ENCODE data around the gene FLNB.

Gene FLNB

DNA sequence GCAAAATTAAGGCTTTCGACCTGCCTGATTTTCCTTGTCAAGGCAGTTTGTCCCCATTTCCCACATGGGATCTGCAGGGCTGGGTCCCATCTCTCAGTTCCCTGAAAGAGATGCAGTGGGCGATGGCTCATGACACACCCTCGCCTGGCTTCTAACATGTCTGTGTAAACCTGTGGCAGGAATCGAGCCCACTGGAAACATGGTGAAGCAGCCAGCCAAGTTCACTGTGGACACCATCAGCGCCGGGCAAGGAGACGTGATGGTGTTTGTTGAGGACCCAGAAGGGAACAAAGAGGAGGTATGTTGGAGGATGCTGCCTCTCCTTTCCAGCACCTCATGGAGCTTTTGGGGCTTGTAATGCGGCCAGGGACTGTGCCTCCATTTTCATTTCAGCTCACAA, 86.4 kb downstream of the FLNB start:
- H3K9me3 ChIP-seq (ENCODE audit: low read length) = no peaks in the 10 kb centered on the region
- no peaks in the 10 kb centered on the region for H3K27me3 ChIP-seq (ENCODE audit: control insufficient read depth in 1 of 2, insufficient read depth in 2 of 2, low read length in 2 of 2)
- H3K4me1 ChIP-seq (ENCODE audit: insufficient read depth, low read length) = peaks cover 3% of the 10 kb centered on the region
- H3K4me3 ChIP-seq (ENCODE audit: low read depth in 1 of 2, low read length in 2 of 2) = no peak overlapping the region
- no peak overlapping the region for H3K9ac ChIP-seq (ENCODE audit: low read length)
- H3K27ac ChIP-seq (ENCODE audit: low read depth, low read length) = no peak overlapping the region
- H3K36me3 ChIP-seq (ENCODE audit: insufficient read depth, low read length) = peaks cover 49% of the 10 kb centered on the region

DNA sequence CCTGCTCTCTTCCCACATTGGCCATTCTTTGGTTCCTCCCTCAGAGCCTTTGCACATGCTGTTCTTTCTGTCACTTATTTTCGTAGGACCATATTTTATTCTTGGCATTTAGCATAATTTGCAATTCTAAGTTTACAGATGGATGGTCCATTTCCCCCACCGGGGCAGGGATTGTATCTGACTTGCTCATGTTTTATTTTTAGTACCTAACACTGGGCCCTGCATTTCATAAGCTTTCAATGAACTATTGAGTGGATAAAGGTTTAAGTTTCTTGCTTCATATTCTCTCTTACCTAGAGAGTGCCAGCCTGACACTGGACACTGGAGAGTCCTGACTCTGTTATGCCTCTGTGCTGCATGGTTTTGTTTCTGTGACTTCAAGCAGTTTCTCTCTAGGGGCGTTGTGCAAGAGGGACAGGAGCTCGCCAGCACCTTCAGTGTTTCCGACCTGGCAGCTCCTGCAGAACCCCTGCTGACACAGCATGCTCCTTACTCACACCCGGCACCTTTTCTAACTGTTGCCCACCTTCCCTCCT, 87.4 kb downstream of the FLNB start:
- Histone ChIP-seq H3K9ac (ENCODE audit: low read length) (no peak overlapping the region), H3K4me3 (ENCODE audit: low read depth in 1 of 2, low read length in 2 of 2) (no peak overlapping the region), H3K27me3 (ENCODE audit: control insufficient read depth in 1 of 2, insufficient read depth in 2 of 2, low read length in 2 of 2) (no peaks in the 10 kb centered on the region), H3K4me1 (ENCODE audit: insufficient read depth, low read length) (peaks cover 3% of the 10 kb centered on the region), H3K27ac (ENCODE audit: low read depth, low read length) (no peak overlapping the region), H3K9me3 (ENCODE audit: low read length) (no peaks in the 10 kb centered on the region), H3K36me3 (ENCODE audit: insufficient read depth, low read length) (peaks cover 53% of the 10 kb centered on the region)

DNA sequence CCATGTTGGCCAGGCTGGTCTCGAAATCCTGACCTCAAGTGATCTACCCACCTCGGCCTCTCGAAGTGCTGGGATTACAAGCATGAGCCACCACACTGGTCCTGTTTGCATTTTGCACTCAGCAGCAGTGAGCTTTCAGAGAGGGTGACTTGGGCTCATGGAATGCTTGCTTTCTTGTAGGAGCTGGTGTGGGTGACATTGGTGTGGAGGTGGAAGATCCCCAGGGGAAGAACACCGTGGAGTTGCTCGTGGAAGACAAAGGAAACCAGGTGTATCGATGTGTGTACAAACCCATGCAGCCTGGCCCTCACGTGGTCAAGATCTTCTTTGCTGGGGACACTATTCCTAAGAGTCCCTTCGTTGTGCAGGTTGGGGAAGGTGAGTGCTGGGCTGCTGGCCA, 90.3 kb downstream of the FLNB start:
- Histone ChIP-seq H3K27me3 (ENCODE audit: control insufficient read depth in 1 of 2, insufficient read depth in 2 of 2, low read length in 2 of 2) (no peaks in the 10 kb centered on the region), H3K9ac (ENCODE audit: low read length) (no peak overlapping the region), H3K9me3 (ENCODE audit: low read length) (no peaks in the 10 kb centered on the region), H3K4me3 (ENCODE audit: low read depth in 1 of 2, low read length in 2 of 2) (no peak overlapping the region), H3K4me1 (ENCODE audit: insufficient read depth, low read length) (peaks cover 31% of the 10 kb centered on the region), H3K36me3 (ENCODE audit: insufficient read depth, low read length) (peaks cover 73% of the 10 kb centered on the region), H3K27ac (ENCODE audit: low read depth, low read length) (no peak overlapping the region)

DNA sequence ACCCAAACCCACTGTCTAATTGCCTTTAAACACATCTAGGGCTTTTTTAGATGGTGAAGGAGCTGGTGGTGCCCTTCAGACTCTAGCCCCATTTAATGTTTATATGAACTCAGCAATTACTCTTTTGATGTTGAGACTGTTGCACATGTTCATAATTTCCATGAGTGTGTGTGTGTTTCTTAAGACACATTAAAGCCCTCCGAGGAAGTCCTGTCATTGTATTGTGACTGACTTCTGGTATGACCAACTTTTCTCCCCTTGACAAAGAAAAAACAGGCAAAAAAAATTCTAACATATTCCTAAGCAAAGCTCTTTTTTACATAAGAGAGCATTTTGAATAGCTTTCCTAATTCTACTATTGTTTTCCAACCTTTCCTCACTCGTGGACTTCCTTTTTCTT, 91.6 kb downstream of the FLNB start:
- no peak overlapping the region for H3K9ac ChIP-seq (ENCODE audit: low read length)
- no peak overlapping the region for H3K4me3 ChIP-seq (ENCODE audit: low read depth in 1 of 2, low read length in 2 of 2)
- H3K4me1 ChIP-seq (ENCODE audit: insufficient read depth, low read length) = peaks cover 44% of the 10 kb centered on the region
- no peak overlapping the region for H3K27ac ChIP-seq (ENCODE audit: low read depth, low read length)
- no peaks in the 10 kb centered on the region for H3K27me3 ChIP-seq (ENCODE audit: control insufficient read depth in 1 of 2, insufficient read depth in 2 of 2, low read length in 2 of 2)
- H3K36me3 ChIP-seq (ENCODE audit: insufficient read depth, low read length) = peaks cover 80% of the 10 kb centered on the region
- no peaks in the 10 kb centered on the region for H3K9me3 ChIP-seq (ENCODE audit: low read length)

DNA sequence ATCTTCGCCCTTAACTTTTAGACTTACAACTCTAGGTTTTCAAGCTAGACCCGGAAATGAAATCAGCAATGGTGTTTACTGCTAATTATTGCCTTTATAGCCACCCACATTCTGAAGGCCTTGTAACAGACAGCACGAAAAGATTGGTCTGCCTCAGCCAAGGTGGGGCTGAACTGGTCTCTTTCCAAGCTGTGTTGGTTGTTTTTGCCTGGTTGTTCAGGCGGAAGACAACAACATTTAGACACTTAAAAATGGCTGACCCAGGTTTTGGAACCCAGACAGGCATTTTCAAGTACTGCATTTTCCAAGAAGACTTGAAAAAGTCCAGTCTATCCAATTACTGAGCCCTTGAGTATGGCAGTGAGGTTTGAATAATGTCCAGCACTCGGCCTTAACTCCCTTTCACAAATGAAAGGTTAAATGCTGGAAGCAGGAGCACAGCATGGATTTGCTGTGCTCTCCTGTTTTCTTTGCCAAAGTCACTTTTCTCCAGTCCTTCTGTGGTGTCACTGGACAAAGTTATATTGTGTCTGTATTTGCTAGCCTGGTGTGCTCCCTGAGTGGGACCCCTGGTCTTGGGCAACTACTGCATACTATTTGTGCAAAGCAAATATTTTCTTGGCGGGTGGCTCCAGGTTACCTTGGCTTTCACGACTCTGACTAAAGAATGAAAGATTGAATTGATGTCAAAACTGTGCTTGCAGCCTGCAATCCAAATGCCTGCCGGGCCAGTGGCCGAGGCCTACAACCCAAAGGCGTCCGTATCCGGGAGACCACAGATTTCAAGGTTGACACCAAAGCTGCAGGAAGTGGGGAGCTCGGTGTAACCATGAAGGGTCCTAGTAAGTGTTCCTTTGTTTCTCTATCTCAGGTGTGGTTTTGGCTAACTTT, 93.5 kb downstream of the FLNB start:
- H3K9ac ChIP-seq (ENCODE audit: low read length) = no peak overlapping the region
- no peak overlapping the region for H3K27ac ChIP-seq (ENCODE audit: low read depth, low read length)
- no peak overlapping the region for H3K4me3 ChIP-seq (ENCODE audit: low read depth in 1 of 2, low read length in 2 of 2)
- H3K36me3 ChIP-seq (ENCODE audit: insufficient read depth, low read length) = peaks cover 81% of the 10 kb centered on the region
- H3K27me3 ChIP-seq (ENCODE audit: control insufficient read depth in 1 of 2, insufficient read depth in 2 of 2, low read length in 2 of 2) = no peaks in the 10 kb centered on the region
- no peaks in the 10 kb centered on the region for H3K9me3 ChIP-seq (ENCODE audit: low read length)
- peaks cover 45% of the 10 kb centered on the region for H3K4me1 ChIP-seq (ENCODE audit: insufficient read depth, low read length)

DNA sequence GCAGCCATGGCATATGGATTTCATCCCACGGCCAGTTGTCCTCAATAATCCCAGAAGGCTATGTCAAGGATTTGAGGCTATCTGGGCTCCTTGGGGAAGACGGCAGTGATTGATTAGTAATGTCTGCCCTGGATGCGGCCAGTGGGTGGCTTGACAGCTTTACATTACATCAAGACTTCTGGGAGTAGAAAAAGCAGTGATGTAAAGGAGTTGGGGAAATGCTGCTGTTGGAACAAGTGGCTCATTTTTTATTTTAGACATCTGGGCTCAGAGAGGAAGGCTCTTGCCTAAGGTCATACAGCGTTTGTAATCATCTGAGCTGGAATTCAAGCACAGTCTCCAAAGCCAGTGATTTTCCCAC, 94.1 kb downstream of the FLNB start:
- Histone ChIP-seq H3K4me3 (ENCODE audit: low read depth in 1 of 2, low read length in 2 of 2) (no peak overlapping the region), H3K4me1 (ENCODE audit: insufficient read depth, low read length) (peaks cover 45% of the 10 kb centered on the region), H3K9ac (ENCODE audit: low read length) (no peak overlapping the region), H3K27me3 (ENCODE audit: control insufficient read depth in 1 of 2, insufficient read depth in 2 of 2, low read length in 2 of 2) (no peaks in the 10 kb centered on the region), H3K9me3 (ENCODE audit: low read length) (no peaks in the 10 kb centered on the region), H3K36me3 (ENCODE audit: insufficient read depth, low read length) (peaks cover 81% of the 10 kb centered on the region), H3K27ac (ENCODE audit: low read depth, low read length) (peak overlapping the region; percentile 39)

DNA sequence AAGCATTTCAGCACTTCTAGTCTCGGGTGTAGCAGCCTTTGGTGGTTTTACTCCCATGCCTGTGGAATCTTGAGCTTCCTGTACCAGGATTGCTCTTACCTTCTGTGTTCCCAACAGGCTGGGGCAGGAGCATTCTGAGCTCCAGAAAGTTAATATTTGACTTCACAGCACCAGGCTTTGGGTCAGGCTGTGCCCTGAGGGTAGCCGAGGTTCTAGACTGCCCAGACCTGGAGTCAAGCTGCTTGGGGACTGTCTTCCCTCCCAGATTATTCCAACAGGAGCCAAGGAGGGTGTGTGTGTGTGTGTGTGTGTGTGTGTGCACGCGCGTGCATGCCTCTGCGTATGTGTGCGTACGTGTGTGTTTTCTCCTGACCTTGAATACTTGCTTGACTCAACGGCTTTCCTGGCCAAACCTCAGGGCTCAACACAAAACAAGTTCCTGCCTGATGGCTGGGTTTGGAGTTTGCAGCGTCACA, 94.8 kb downstream of the FLNB start:
- peaks cover 79% of the 10 kb centered on the region for H3K36me3 ChIP-seq (ENCODE audit: insufficient read depth, low read length)
- peak overlapping the region; percentile 39 for H3K27ac ChIP-seq (ENCODE audit: low read depth, low read length)
- H3K4me3 ChIP-seq (ENCODE audit: low read depth in 1 of 2, low read length in 2 of 2) = no peak overlapping the region
- H3K9me3 ChIP-seq (ENCODE audit: low read length) = no peaks in the 10 kb centered on the region
- H3K4me1 ChIP-seq (ENCODE audit: insufficient read depth, low read length) = peaks cover 45% of the 10 kb centered on the region
- H3K9ac ChIP-seq (ENCODE audit: low read length) = peak overlapping the region; percentile 13
- no peaks in the 10 kb centered on the region for H3K27me3 ChIP-seq (ENCODE audit: control insufficient read depth in 1 of 2, insufficient read depth in 2 of 2, low read length in 2 of 2)

DNA sequence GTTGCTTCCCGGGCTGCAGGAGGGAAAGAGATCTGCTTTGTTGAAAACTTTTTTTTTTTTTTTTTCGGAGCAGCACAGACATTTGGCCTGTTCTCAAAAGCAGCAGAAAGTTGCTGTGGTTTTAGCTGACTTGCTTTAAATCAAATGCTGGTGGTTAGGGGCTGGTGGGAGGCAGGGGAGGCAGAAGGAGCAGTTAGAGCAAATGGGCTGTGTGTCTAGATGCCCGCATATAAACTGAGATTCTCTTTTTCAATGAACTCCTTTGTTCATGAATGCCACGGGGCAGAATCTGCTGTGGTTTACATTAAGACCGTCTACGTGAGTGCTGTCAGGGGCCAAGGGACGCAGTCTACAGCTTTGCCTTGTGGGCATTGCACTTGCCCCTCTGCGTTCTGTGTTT, 95.9 kb downstream of the FLNB start:
- peak overlapping the region; percentile 39 for H3K27ac ChIP-seq (ENCODE audit: low read depth, low read length)
- peaks cover 78% of the 10 kb centered on the region for H3K36me3 ChIP-seq (ENCODE audit: insufficient read depth, low read length)
- H3K4me3 ChIP-seq (ENCODE audit: low read depth in 1 of 2, low read length in 2 of 2) = no peak overlapping the region
- H3K9me3 ChIP-seq (ENCODE audit: low read length) = no peaks in the 10 kb centered on the region
- H3K27me3 ChIP-seq (ENCODE audit: control insufficient read depth in 1 of 2, insufficient read depth in 2 of 2, low read length in 2 of 2) = no peaks in the 10 kb centered on the region
- peak overlapping the region; percentile 40 for H3K9ac ChIP-seq (ENCODE audit: low read length)
- peaks cover 45% of the 10 kb centered on the region for H3K4me1 ChIP-seq (ENCODE audit: insufficient read depth, low read length)

DNA sequence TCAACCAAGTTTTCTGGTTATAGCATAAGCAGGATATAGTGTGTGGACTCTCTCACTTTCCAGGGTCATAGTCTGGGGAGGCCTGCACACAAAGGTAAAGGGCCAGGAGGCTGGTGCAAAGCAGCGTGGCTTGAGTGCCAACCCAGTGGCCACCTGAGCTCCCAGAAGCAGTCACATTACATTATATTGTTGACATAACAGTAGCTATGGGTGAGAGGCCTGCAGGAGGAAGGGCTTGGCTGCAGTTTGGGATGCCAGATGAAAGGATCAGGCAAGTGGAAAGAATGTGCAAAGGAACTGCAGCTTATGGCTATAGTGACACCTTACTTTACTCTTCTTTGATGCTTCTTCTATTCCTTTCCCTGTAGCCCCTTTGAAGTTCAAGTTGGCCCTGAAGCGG, 96.5 kb downstream of the FLNB start:
- peak overlapping the region; percentile 40 for H3K9ac ChIP-seq (ENCODE audit: low read length)
- peaks cover 78% of the 10 kb centered on the region for H3K36me3 ChIP-seq (ENCODE audit: insufficient read depth, low read length)
- H3K27ac ChIP-seq (ENCODE audit: low read depth, low read length) = peak overlapping the region; percentile 39
- no peaks in the 10 kb centered on the region for H3K27me3 ChIP-seq (ENCODE audit: control insufficient read depth in 1 of 2, insufficient read depth in 2 of 2, low read length in 2 of 2)
- peaks cover 45% of the 10 kb centered on the region for H3K4me1 ChIP-seq (ENCODE audit: insufficient read depth, low read length)
- no peak overlapping the region for H3K4me3 ChIP-seq (ENCODE audit: low read depth in 1 of 2, low read length in 2 of 2)
- H3K9me3 ChIP-seq (ENCODE audit: low read length) = no peaks in the 10 kb centered on the region

DNA sequence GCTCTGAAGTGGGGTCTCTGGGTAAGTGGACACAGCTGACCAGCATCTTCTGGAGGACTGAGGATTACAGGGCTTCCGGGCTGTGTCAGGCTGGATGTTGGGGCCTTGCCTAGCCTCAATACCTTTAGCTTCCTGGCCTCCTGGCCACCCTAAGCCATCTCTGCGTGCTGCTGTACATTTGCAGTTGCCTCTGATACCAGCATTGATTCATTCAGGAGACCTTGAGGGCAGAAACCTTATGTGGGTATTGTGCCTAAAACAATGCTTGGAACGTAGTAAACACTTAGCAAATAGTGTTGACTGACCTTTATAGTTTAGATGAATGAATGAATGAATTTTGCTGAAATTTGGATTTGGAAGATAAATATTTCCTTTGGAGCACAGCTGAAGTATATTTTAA, 97.0 kb downstream of the FLNB start:
- peak overlapping the region; percentile 40 for H3K9ac ChIP-seq (ENCODE audit: low read length)
- H3K36me3 ChIP-seq (ENCODE audit: insufficient read depth, low read length) = peaks cover 79% of the 10 kb centered on the region
- H3K4me3 ChIP-seq (ENCODE audit: low read depth in 1 of 2, low read length in 2 of 2) = no peak overlapping the region
- no peaks in the 10 kb centered on the region for H3K27me3 ChIP-seq (ENCODE audit: control insufficient read depth in 1 of 2, insufficient read depth in 2 of 2, low read length in 2 of 2)
- no peaks in the 10 kb centered on the region for H3K9me3 ChIP-seq (ENCODE audit: low read length)
- H3K27ac ChIP-seq (ENCODE audit: low read depth, low read length) = no peak overlapping the region
- H3K4me1 ChIP-seq (ENCODE audit: insufficient read depth, low read length) = peaks cover 45% of the 10 kb centered on the region

DNA sequence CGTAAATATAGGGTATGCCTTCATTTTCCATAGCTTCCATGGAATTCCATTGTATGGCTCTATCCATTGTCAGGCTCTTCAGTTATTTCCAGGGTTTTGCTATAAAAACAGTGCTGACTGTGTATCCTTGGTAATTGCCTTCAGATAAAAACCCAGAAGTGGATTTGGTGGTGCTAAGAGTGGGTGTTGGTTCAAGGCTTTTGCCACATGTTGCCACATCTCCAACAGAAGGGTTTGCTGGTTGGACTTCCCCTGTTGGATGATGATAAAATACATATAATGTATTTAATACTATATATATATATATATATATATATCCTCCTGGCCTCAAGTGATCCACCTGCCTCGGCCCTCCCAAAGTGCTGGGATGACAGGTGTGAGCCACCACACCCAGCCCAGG, 97.8 kb downstream of the FLNB start:
- Histone ChIP-seq H3K36me3 (ENCODE audit: insufficient read depth, low read length) (peaks cover 82% of the 10 kb centered on the region), H3K4me3 (ENCODE audit: low read depth in 1 of 2, low read length in 2 of 2) (no peak overlapping the region), H3K4me1 (ENCODE audit: insufficient read depth, low read length) (peaks cover 42% of the 10 kb centered on the region), H3K9ac (ENCODE audit: low read length) (no peak overlapping the region), H3K9me3 (ENCODE audit: low read length) (no peaks in the 10 kb centered on the region), H3K27me3 (ENCODE audit: control insufficient read depth in 1 of 2, insufficient read depth in 2 of 2, low read length in 2 of 2) (no peaks in the 10 kb centered on the region), H3K27ac (ENCODE audit: low read depth, low read length) (no peak overlapping the region)

DNA sequence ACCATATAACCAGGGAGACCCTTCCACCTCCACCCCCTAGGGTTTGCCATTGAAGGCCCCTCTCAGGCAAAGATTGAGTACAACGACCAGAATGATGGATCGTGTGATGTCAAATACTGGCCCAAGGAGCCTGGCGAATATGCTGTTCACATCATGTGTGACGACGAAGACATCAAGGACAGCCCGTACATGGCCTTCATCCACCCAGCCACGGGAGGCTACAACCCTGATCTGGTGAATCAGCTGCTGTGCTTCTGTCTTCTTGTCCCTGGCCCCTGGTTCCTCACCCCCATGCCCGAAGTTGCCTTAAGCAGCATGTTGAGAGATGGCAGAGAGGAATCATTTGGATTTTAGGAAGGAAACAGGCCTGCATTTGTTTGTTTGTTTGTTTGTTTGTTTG, 98.4 kb downstream of the FLNB start:
- H3K9me3 ChIP-seq (ENCODE audit: low read length) = no peaks in the 10 kb centered on the region
- peaks cover 82% of the 10 kb centered on the region for H3K36me3 ChIP-seq (ENCODE audit: insufficient read depth, low read length)
- no peak overlapping the region for H3K4me3 ChIP-seq (ENCODE audit: low read depth in 1 of 2, low read length in 2 of 2)
- no peak overlapping the region for H3K27ac ChIP-seq (ENCODE audit: low read depth, low read length)
- no peak overlapping the region for H3K9ac ChIP-seq (ENCODE audit: low read length)
- peaks cover 37% of the 10 kb centered on the region for H3K4me1 ChIP-seq (ENCODE audit: insufficient read depth, low read length)
- H3K27me3 ChIP-seq (ENCODE audit: control insufficient read depth in 1 of 2, insufficient read depth in 2 of 2, low read length in 2 of 2) = no peaks in the 10 kb centered on the region
